ENCODE measurements around the gene GALNT12. TPM values are rescaled to one million over a fixed set of nuclear protein-coding genes. Genes with fewer than 3 reads are reported as not detected.

The GALNT12 gene
- total and polyA plus RNA-seq, 2 experiments from 2014 or later = 13.9 to 16.4 TPM

DNA sequence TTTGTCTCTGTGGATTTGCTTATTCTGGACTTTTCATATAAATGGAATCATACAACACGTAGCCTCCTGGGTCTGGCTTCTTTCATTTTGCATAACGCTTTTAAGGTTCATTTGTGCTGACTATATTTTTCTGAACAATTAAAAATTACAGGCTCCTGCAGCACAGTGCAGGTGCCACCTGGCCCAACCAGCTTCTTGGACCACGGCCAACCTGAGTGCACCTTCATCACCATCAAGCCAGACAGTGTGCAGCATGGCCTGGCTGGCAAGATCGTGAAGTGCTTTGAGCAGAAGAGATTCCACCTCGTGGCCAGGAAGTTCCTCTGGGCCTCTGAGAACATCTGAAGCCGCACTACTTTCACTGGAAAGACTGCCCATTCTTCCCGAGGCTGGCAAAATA is 82.8 kb downstream of the GALNT12 start:
- no peak overlapping the region for H2AFZ ChIP-seq
- WGBS (ENCODE audit: low lambda C conversion rate, missing lambda C conversion rate) = 88% methylated on average over 7 of the region's 7 CpGs
- H3K27ac ChIP-seq = no peak overlapping the region

DNA sequence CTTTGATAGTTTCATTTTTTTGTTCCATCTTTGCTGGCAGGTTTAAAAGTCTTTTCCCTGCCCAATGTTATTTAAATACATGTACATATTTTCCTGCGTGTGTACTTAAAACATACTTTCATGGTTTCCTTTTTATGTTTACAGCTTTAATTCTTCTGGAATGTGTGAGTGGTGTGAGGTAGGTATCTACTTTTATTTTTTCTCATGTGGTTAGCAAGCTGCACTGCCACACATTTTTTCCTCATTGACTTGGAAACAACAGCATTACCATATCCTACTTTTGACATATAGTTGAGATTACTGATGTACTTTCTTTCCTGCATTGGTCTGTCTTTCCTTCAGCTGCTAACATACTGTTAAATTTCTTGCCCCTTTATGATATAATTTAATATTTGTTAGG is 84.8 kb downstream of the GALNT12 start:
- Histone ChIP-seq H2AFZ (no peak overlapping the region), H3K79me2 (no peaks in the 10 kb centered on the region), H4K20me1 (ENCODE audit: insufficient read depth, poor library complexity, severe bottlenecking) (no peaks in the 10 kb centered on the region), H3K27ac (no peak overlapping the region), H3K4me2 (no peak overlapping the region), H3K9me2 (replicated peaks; ENCODE audit: insufficient read depth) (no peaks in the 10 kb centered on the region), H3K9me3 (ENCODE audit: low read depth) (no peaks in the 10 kb centered on the region), H3K36me3 (replicated peaks; ENCODE audit: insufficient read depth, low read depth) (no peaks in the 10 kb centered on the region), H3K27me3 (no peaks in the 10 kb centered on the region), H3K4me3 (no peak overlapping the region), H3K4me1 (ENCODE audit: insufficient read depth) (peaks cover 5% of the 10 kb centered on the region)
- TF ChIP-seq, protein P1, sequence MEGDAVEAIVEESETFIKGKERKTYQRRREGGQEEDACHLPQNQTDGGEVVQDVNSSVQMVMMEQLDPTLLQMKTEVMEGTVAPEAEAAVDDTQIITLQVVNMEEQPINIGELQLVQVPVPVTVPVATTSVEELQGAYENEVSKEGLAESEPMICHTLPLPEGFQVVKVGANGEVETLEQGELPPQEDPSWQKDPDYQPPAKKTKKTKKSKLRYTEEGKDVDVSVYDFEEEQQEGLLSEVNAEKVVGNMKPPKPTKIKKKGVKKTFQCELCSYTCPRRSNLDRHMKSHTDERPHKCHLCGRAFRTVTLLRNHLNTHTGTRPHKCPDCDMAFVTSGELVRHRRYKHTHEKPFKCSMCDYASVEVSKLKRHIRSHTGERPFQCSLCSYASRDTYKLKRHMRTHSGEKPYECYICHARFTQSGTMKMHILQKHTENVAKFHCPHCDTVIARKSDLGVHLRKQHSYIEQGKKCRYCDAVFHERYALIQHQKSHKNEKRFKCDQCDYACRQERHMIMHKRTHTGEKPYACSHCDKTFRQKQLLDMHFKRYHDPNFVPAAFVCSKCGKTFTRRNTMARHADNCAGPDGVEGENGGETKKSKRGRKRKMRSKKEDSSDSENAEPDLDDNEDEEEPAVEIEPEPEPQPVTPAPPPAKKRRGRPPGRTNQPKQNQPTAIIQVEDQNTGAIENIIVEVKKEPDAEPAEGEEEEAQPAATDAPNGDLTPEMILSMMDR (IDR thresholded peaks at IDR 0.05; ENCODE audit: poor library complexity) = no peak
- no peak for TF ChIP-seq EZH2 (IDR thresholded peaks at IDR 0.05; ENCODE audit: borderline replicate concordance)
- TF ChIP-seq EZH2phosphoT487 (IDR thresholded peaks at IDR 0.05; ENCODE audit: low read depth, severe bottlenecking, unreplicated experiment) = no peak
- WGBS (ENCODE audit: low lambda C conversion rate, missing lambda C conversion rate) = 57% methylated on average over 1 of the region's 1 CpG
- DNase-seq (ENCODE audit: low spot score) = no peak

More for the DNA sequence above, 82.8 kb downstream of the GALNT12 start:
- Histone ChIP-seq H3K4me3 (no peak overlapping the region), H3K79me2 (no peaks in the 10 kb centered on the region), H3K9me3 (ENCODE audit: low read depth) (no peaks in the 10 kb centered on the region), H3K4me1 (ENCODE audit: insufficient read depth) (peaks cover 5% of the 10 kb centered on the region), H4K20me1 (ENCODE audit: insufficient read depth, poor library complexity, severe bottlenecking) (no peaks in the 10 kb centered on the region), H3K9me2 (replicated peaks; ENCODE audit: insufficient read depth) (no peaks in the 10 kb centered on the region), H3K27me3 (no peaks in the 10 kb centered on the region), H3K4me2 (no peak overlapping the region), H3K36me3 (replicated peaks; ENCODE audit: insufficient read depth, low read depth) (no peaks in the 10 kb centered on the region)
- no peak for DNase-seq (ENCODE audit: low spot score)
- TF ChIP-seq EZH2phosphoT487 (IDR thresholded peaks at IDR 0.05; ENCODE audit: low read depth, severe bottlenecking, unreplicated experiment) (no peak), EZH2 (IDR thresholded peaks at IDR 0.05; ENCODE audit: borderline replicate concordance) (no peak)
- TF ChIP-seq, protein P1 (IDR thresholded peaks at IDR 0.05; ENCODE audit: poor library complexity) = no peak

DNA sequence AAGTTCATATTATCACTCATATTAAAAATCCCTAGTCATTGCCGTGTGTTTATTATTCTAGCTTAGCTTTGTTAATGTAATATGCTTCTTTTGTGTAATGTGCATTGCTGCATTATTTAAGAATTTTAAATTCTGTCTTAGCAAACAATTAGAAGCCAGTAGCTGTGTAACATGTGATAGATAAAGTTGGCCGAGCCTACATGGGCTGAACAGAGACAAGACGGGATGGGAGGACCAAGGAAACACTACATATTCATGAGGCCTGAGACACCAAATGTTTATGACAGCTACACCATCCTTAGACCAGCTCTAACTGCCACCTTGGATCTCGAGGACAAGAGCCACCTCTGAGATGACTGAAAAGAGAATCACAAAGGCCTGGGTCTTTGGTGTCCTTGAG is 85.2 kb downstream of the GALNT12 start:
- Histone ChIP-seq H3K36me3 (replicated peaks; ENCODE audit: insufficient read depth, low read depth) (no peaks in the 10 kb centered on the region), H3K4me3 (no peak overlapping the region), H3K9me2 (replicated peaks; ENCODE audit: insufficient read depth) (no peaks in the 10 kb centered on the region), H3K27me3 (no peaks in the 10 kb centered on the region), H3K4me1 (ENCODE audit: insufficient read depth) (peaks cover 4% of the 10 kb centered on the region), H3K4me2 (no peak overlapping the region), H2AFZ (no peak overlapping the region), H4K20me1 (ENCODE audit: insufficient read depth, poor library complexity, severe bottlenecking) (no peaks in the 10 kb centered on the region), H3K9me3 (ENCODE audit: low read depth) (peaks cover 1% of the 10 kb centered on the region), H3K27ac (no peak overlapping the region), H3K79me2 (no peaks in the 10 kb centered on the region)
- no peak for DNase-seq (ENCODE audit: low spot score)
- WGBS (ENCODE audit: low lambda C conversion rate, missing lambda C conversion rate) = 83% methylated on average over 4 of the region's 4 CpGs
- no peak for TF ChIP-seq EZH2 (IDR thresholded peaks at IDR 0.05; ENCODE audit: borderline replicate concordance)
- TF ChIP-seq, protein P1 (IDR thresholded peaks at IDR 0.05; ENCODE audit: poor library complexity) = no peak

DNA sequence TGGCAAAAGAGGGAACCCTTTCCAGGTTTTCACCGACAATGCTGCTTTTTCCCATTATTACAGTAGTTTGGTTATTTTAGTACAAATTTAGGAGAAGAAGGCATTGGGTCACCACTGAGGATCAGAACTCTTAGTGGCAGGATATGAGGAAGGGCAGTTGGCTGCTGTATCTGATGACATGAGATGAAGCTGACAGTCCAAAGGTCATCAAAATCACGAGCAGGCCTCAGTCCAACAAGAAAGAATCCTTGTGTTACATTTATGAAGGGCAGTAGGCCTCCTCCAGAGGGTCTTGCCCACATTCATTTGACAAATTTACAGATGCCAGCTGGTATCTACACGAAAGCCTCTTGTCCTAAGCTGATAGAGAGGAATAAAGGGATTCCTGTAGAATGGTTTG is 86.7 kb downstream of the GALNT12 start:
- no peaks in the 10 kb centered on the region for H3K9me2 ChIP-seq (replicated peaks; ENCODE audit: insufficient read depth)
- no peaks in the 10 kb centered on the region for H4K20me1 ChIP-seq (ENCODE audit: insufficient read depth, poor library complexity, severe bottlenecking)
- DNase-seq (ENCODE audit: low spot score) = no peak
- no peak overlapping the region for H3K4me2 ChIP-seq
- no peaks in the 10 kb centered on the region for H3K4me1 ChIP-seq (ENCODE audit: insufficient read depth)
- H2AFZ ChIP-seq = no peak overlapping the region
- H3K79me2 ChIP-seq = no peaks in the 10 kb centered on the region
- H3K36me3 ChIP-seq (replicated peaks; ENCODE audit: insufficient read depth, low read depth) = no peaks in the 10 kb centered on the region
- no peaks in the 10 kb centered on the region for H3K27me3 ChIP-seq
- H3K4me3 ChIP-seq = no peak overlapping the region
- TF ChIP-seq, protein P1 (IDR thresholded peaks at IDR 0.05; ENCODE audit: poor library complexity) = no peak
- TF ChIP-seq EZH2 (IDR thresholded peaks at IDR 0.05; ENCODE audit: borderline replicate concordance) = no peak
- TF ChIP-seq EZH2phosphoT487 (IDR thresholded peaks at IDR 0.05; ENCODE audit: low read depth, severe bottlenecking, unreplicated experiment) = no peak
- peaks cover 5% of the 10 kb centered on the region for H3K9me3 ChIP-seq (ENCODE audit: low read depth)
- WGBS (ENCODE audit: low lambda C conversion rate, missing lambda C conversion rate) = 85% methylated on average over 3 of the region's 3 CpGs
- H3K27ac ChIP-seq = no peak overlapping the region

Measured in hepatocyte (in vitro differentiated cells).